SK-N-SH treated with all-trans-retinoic acid at 6 μM for 48 hours (cell line): ENCODE data around the gene TSC22D1.

ENCODE experiments used
- ARNTL ChIP-seq: fragments of 450-650 bp; formaldehyde crosslinking; IDR thresholded peaks from 2 replicates; pipeline ENCODE4 v1.5.0; 2020; ENCODE audit warnings: low read depth, mild to moderate bottlenecking, moderate library complexity, borderline replicate concordance
- CSDC2 ChIP-seq: fragments of 250-450 bp; sonication (Bioruptor Pico); IDR thresholded peaks from 2 replicates; pipeline ENCODE4 v1.5.0; 2020; ENCODE audit warnings: mild to moderate bottlenecking, moderate library complexity
- TF ChIP-seq, protein P1 (sequence below): fragments of 250-450 bp; sonication (Bioruptor Pico); IDR thresholded peaks from 2 replicates; pipeline ENCODE4 v1.5.1; 2021; ENCODE audit warnings: mild to moderate bottlenecking, moderate library complexity

DNA sequence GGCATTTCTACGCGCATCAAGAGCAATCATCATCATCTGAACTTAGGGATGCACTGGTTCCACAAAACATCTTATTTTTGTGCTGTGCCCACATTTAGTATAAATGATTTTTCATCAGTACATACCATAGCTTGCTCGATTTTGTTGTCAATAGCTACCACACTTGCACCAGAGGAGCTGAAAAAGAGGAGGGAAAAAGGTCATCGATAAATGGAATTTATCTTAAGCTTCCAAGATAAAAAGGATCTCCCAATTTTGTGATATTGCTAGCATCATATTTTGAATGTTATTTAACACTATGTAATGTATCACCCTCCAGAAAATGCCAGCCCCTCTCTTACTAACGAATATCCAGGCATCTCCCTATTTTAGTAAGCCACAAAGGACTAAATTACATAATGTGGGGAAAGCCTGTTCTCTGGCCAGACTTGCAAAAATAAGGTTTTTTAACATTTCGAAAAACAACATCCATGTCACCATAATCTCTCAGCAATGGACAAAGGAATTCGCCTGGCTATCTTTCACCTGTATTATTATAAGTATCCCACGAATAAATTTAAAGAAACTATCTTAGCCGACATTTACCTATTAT is 140.1 kb downstream of the TSC22D1 start:
- no peak for TF ChIP-seq ARNTL (CRISPR knock-in tag)
- TF ChIP-seq, protein P1, sequence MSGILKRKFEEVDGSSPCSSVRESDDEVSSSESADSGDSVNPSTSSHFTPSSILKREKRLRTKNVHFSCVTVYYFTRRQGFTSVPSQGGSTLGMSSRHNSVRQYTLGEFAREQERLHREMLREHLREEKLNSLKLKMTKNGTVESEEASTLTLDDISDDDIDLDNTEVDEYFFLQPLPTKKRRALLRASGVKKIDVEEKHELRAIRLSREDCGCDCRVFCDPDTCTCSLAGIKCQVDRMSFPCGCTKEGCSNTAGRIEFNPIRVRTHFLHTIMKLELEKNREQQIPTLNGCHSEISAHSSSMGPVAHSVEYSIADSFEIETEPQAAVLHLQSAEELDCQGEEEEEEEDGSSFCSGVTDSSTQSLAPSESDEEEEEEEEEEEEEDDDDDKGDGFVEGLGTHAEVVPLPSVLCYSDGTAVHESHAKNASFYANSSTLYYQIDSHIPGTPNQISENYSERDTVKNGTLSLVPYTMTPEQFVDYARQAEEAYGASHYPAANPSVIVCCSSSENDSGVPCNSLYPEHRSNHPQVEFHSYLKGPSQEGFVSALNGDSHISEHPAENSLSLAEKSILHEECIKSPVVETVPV (CRISPR knock-in tag) = no peak
- TF ChIP-seq CSDC2 (CRISPR knock-in tag) = no peak
